GM12873 (cell line): ENCODE data around the gene MRPS34.

Experiments
- TF ChIP-seq, protein P1 (sequence below): IDR thresholded peaks from 2 replicates; pipeline ENCODE4 v1.5.1; 2012; ENCODE audit warnings: low read depth, mild to moderate bottlenecking, moderate library complexity, low read length, control low read depth; ENCODE audit not compliant: insufficient read depth; ENCODE audit errors: missing control alignments

MRPS34 gene

DNA sequence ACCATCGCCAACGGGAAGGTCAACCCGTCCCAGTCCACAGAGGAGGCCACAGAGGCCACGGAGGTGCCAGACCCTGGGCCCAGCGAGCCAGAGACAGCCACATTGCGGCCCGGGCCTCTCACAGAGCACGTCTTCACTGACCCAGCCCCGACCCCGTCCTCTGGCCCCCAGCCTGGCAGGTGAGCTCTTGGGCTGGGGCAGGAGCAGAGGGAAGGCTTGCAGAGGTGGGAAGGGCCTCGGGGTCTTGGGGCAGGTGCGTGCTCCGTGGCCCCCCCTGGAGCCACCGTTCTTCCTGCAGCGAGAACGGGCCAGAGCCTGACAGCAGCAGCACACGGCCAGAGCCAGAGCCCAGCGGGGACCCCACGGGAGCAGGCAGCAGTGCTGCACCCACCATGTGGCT is 6.7 kb downstream of the MRPS34 start:
- TF ChIP-seq, protein P1, sequence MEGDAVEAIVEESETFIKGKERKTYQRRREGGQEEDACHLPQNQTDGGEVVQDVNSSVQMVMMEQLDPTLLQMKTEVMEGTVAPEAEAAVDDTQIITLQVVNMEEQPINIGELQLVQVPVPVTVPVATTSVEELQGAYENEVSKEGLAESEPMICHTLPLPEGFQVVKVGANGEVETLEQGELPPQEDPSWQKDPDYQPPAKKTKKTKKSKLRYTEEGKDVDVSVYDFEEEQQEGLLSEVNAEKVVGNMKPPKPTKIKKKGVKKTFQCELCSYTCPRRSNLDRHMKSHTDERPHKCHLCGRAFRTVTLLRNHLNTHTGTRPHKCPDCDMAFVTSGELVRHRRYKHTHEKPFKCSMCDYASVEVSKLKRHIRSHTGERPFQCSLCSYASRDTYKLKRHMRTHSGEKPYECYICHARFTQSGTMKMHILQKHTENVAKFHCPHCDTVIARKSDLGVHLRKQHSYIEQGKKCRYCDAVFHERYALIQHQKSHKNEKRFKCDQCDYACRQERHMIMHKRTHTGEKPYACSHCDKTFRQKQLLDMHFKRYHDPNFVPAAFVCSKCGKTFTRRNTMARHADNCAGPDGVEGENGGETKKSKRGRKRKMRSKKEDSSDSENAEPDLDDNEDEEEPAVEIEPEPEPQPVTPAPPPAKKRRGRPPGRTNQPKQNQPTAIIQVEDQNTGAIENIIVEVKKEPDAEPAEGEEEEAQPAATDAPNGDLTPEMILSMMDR: no peak

DNA sequence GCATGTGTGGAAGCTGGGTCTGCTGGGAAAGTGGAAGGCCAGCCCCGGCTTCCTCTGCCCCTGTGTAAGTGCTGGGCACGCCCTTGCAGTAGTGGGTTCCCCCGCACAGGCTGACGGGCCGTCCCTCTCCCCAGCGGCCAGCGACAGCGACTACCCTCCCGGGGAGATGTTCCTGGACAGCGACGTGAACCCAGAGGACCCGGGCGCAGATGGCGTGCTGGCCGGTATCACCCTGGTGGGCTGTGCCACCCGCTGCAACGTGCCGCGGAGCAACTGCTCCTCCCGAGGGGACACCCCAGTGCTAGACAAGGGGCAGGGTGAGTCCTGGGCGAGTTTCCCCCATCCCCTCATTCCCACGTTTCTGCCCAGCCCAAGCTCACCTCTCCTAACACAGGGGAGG is 7.1 kb downstream of the MRPS34 start:
- TF ChIP-seq, protein P1: no peak

DNA sequence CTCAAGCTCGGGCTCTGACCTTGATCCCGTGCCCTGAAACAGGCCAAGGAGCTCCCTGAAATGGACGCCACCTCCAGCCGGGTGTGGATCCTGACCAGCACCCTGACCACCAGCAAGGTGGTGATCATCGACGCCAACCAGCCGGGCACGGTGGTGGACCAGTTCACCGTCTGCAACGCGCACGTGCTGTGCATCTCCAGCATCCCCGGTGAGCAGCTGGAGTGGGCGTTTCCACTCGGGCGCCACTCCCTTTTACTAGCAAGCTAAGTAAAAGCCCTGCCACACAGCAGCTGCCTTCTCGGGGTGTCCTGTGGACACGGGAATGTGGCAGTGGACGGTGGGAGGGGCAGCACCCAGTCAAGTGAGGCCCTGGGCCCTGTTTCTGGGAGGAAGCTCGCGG is 8.0 kb downstream of the MRPS34 start:
- TF ChIP-seq, protein P1: no peak

DNA sequence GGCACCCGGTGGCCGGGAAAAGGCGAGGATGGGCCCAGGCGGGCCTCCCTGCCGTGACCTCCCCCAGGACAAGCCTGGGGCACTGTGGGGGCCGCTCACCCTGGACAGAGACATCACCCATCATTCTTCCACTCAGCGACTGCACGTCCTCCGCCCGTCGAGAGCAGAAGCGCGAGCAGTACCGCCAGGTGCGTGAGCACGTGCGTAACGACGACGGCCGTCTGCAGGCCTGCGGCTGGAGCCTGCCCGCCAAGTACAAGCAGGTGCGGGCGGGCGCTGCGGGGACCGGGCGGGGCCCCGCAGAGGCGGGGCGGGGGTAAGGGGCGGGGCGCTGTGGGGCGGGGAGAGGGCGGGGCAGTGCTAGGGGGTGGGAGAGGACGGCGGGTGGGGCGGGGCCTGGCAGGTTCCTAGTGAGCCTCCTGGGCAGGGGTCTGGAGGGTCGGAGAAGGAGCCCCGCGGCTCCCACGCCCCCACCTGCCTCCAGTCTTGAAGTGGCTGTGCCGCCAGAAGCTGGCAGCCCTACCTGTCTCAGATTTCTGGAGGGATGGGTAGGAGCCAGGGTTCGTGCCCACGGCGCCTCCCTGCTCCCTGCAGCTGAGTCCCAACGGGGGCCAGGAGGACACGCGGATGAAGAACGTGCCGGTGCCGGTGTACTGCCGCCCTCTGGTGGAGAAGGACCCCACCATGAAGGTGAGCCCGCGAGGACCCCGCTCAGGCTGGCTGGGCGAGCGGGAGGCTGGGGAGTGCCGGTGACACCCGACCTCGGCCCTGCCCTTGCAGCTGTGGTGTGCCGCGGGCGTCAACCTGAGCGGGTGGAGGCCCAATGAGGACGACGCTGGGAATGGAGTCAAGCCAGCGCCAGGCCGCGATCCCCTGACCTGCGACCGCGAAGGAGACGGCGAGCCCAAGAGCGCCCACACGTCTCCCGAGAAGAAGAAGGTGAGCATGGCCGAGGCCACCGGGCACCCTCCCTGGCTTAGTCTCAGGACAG is 9.1 kb downstream of the MRPS34 start:
- TF ChIP-seq, protein P1: no peak

DNA sequence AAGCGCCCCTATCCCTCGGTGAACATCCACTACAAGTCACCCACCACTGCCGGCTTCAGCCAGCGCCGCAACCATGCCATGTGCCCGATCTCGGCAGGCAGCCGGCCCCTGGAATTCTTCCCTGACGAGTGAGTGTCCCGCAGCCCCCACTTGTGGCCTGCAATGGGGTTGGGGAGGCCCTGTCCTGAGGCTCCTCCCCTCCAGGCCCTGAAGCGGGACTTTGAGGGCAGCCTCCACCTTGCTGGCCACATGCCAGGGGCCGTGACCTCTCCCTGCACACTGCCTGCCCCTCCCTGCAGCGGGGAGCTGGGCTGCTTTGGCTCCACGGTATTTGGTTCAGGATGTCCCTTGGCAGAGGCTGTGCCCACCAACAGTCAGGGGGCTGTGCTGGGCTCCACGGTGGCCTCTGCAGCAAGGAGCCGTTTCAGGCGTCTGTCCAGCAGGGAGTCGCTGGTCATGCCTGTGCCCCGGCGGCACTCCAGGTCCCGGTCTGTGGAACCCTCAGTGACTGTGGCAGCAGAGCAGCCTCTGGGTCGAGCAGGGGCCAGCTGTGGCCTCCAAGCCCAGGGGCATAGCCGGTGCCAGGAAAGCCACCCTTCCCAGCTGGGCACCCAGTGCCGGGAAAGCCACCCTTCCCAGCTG is 9.9 kb downstream of the MRPS34 start:
- TF ChIP-seq, protein P1: no peak

DNA sequence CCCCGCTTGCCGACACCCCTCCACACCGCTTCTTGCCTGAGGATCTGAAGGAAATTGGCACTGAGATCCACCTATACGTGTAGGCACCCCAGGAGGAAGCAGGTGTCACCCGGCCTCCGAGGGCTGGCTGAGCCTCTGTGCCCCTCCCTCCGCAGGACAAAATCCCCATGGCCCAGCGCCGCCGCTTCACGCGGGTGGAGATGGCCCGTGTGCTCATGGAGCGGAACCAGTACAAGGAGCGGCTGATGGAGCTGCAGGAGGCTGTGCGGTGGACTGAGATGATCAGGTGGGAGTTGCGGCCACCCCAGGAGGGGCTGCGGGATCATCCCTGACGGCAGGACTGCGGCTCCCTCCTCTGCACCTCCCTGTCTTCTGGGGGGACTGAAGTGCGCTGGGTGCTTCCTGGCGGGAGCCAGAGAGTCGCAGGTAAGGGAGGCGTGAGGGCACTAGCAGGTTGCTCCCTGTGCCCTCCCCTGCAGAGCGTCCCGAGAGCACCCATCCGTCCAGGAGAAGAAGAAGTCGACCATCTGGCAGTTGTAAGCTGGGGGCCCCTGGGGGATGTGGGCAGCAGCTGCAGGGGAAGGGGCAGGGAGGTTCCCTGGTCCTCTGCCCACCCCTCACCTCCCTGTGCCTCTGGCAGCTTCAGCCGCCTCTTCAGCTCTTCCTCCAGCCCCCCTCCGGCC is 10.6 kb downstream of the MRPS34 start:
- TF ChIP-seq, protein P1: no peak

DNA sequence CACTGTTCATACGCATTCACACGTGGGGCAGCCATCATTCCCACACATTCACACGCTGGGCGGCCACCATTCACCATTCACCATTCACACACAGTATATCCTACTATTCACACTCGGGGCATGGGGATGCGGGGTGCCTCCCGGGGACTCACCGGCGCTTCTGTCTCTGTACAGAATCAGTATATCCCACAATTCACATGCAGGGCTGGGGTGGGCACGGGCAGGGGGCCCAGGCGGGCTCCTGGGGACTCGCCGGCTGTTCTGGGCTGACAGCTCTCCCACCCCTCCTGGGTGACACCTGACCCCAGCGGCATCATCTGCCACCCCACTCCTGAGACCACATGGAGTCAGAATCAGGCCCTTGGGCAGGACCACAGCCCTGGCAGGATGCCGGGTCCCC is 11.2 kb downstream of the MRPS34 start:
- TF ChIP-seq, protein P1: no peak
